Fibroblast of lung (primary cell): ENCODE data around the gene VPS51. TPM values are rescaled to one million over a fixed set of nuclear protein-coding genes. Genes with fewer than 3 reads are reported as not detected.
A peak's percentile ranks its signal among the peaks of the same experiment; 100 is the strongest.

Experiments
- DNase-seq, 2 donors: peaks; one replicate each; pipeline versions ENCODE4 v3.0.0 to v3.0.0-alpha.2; 2010; ENCODE audit warnings: low read depth in 2 of 2
- H2AFZ ChIP-seq: 2 replicates; pipeline ENCODE4 v1.5.1; 2012; ENCODE audit warnings: low read length, control low read depth, inconsistent platforms
- H3K27ac ChIP-seq: 2 replicates; pipeline ENCODE4 v1.5.1; 2011; ENCODE audit warnings: low read length, control low read depth; ENCODE audit not compliant: insufficient read depth
- H3K27me3 ChIP-seq: 2 replicates; pipeline ENCODE4 v1.5.1; 2011; ENCODE audit warnings: mild to moderate bottlenecking, low read length; ENCODE audit not compliant: control insufficient read depth, insufficient read depth
- H3K36me3 ChIP-seq: 2 replicates; pipeline ENCODE4 v1.5.1; 2011; ENCODE audit warnings: low read length; ENCODE audit not compliant: control insufficient read depth, insufficient read depth
- H3K4me1 ChIP-seq: 2 replicates; pipeline ENCODE4 v1.5.1; 2011; ENCODE audit warnings: low read length; ENCODE audit not compliant: control insufficient read depth, insufficient read depth; ENCODE audit errors: extremely low read depth
- H3K4me2 ChIP-seq: 2 replicates; pipeline ENCODE4 v1.5.1; 2011; ENCODE audit warnings: low read length, control low read depth; ENCODE audit not compliant: insufficient read depth; ENCODE audit errors: extremely low read depth
- H3K4me3 ChIP-seq, 4 experiments: fragments of 200-600 bp in 1 of 4; sonication (generic) in 1 of 4; replicated peaks in 1 of 4; 2 replicates each; pipeline ENCODE4 v1.5.1; 2011 to 2016; ENCODE audit warnings: low read length in 4 of 4, low read depth in 3 of 4, mild to moderate bottlenecking in 3 of 4, control low read depth in 2 of 4, inconsistent platforms in 1 of 4, mixed read lengths in 1 of 4; ENCODE audit not compliant: insufficient read depth in 1 of 4; ENCODE audit errors: control extremely low read depth in 1 of 4
- H3K79me2 ChIP-seq: 2 replicates; pipeline ENCODE4 v1.5.1; 2012; ENCODE audit warnings: mild to moderate bottlenecking, low read length, inconsistent platforms; ENCODE audit not compliant: control insufficient read depth, insufficient read depth
- H3K9ac ChIP-seq: 2 replicates; pipeline ENCODE4 v1.5.1; 2011; ENCODE audit warnings: mild to moderate bottlenecking, low read length, control low read depth; ENCODE audit not compliant: insufficient read depth
- H3K9me3 ChIP-seq: 2 replicates; pipeline ENCODE4 v1.5.1; 2012; ENCODE audit warnings: low read depth, low read length; ENCODE audit not compliant: control insufficient read depth, insufficient read depth
- H4K20me1 ChIP-seq: 2 replicates; pipeline ENCODE4 v1.5.1; 2011; ENCODE audit warnings: low read length; ENCODE audit not compliant: control insufficient read depth, insufficient read depth; ENCODE audit errors: extremely low read depth
- EZH2 ChIP-seq: IDR thresholded peaks from 2 replicates; pipeline ENCODE4 v1.5.1; 2012; ENCODE audit warnings: low read length, control low read depth, mild to moderate bottlenecking; ENCODE audit errors: missing control alignments
- polyA plus RNA-seq, 2 donors: library from polyadenylated mRNA; depleted of rRNA in 1 of 2; stranded (reverse) in 1 of 2; unstranded in 1 of 2; fragments of >200 nt; gene quantifications; 2 replicates each; pipeline ENCODE4 v1.2.1, GENCODE V29; 2011 to 2012; ENCODE audit warnings: missing spikeins in 1 of 2
- total RNA-seq: library from RNA; depleted of rRNA; stranded (reverse); fragments of >200 nt; gene quantifications from 2 replicates; pipeline ENCODE4 v1.2.1, GENCODE V29; 2014
- TF ChIP-seq, protein P1 (sequence below), 2 donors: IDR thresholded peaks in 1 of 2; conservative IDR thresholded peaks in 1 of 2; 1 replicate in 1 of 2; 2 replicates in 1 of 2; pipeline ENCODE4 v1.5.1; 2011 to 2012; ENCODE audit warnings: low read length in 2 of 2, control low read depth in 1 of 2, inconsistent platforms in 1 of 2, low read depth in 1 of 2, mild to moderate bottlenecking in 1 of 2

The VPS51 gene
- total and polyA plus RNA-seq, 2 donors (not counting 1 experiment from before 2014, with no cell fraction given), result 22.0 to 144 TPM

DNA sequence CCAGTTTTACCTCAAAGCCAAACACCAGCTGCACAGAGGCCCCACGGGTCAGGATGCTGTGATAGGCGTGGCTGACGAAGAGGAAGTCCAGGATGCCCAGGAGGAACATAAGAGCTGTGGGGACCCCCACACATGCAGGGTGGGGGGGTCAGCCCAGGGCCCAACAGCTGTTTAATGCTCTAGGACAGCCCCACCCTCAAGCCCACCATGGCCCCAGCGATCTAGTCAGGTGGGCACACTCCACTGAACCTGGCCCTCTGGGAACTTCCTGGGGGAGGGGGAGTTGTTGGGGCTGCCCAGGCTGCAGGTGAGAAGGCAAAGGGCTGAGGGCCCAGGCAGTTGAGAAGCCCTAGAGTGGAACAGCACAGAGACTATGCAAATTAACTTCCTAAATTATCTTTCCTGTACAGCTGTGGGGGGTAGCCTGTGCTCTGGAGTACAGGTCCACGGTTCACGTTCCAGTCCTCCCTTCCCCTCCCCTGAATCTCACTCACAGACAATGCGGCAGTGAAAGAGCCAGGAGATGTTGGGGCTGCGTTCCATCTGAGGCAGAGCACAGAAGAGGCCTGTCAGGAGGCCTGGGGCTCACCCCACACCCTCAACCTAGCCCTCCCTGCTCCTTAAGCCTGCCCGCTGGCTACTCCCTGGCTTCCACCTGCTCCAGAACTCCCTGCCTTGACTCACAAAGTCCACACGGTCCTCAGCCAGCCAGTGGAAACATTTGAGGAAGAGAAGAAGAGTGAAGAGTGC lies 36.4 kb downstream of the VPS51 start:
- Histone ChIP-seq H3K4me3 (peak overlapping the region in 1 of 4 experiments; percentile 95), H3K4me1 (peaks cover 10% of the 10 kb centered on the region), H3K27me3 (no peaks in the 10 kb centered on the region), H3K9me3 (no peaks in the 10 kb centered on the region), H2AFZ (no peak overlapping the region), H4K20me1 (no peaks in the 10 kb centered on the region), H3K4me2 (peak overlapping the region; percentile 81), H3K27ac (no peak overlapping the region), H3K9ac (no peak overlapping the region), H3K36me3 (peaks cover 31% of the 10 kb centered on the region), H3K79me2 (peaks cover 25% of the 10 kb centered on the region)
- TF ChIP-seq EZH2, result no peak
- no peak for DNase-seq

DNA sequence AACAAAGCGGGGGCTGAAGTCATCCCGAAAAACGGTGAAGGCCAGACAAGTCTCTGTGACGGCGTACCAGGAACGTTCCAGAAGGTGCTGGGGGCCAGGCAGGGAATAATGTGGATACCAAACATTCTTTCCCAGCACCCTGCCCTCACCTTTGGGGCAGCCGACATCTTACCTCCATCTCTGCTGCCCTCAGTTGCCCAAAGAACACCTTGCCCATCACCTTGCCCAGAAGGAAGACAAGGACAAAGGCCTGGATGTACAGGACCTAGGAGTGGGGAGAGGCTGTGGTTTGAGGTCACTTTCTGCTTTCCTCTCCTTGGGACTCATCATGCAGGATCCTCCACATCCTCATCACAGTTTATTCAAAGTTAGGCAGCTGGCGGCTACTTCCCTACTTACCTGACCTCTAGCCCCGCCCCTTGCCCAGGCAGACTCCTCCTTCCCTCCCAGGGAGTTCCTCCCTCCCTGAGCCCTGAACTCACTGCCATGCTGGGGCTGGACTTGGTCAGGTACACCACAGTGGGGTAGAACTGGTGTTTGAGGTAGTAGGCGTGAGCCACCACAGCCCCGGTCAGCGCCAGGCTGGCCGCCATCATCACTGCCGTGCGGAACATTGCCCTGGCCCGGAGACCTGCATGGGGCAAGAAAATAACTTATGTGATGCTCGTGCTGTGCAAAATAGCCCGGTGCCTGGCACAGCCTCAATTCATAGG lies 37.1 kb downstream of the VPS51 start:
- Histone ChIP-seq H3K79me2 (peaks cover 25% of the 10 kb centered on the region), H3K27ac (peak overlapping the region; percentile 95), H3K4me2 (peak overlapping the region; percentile 81), H3K9me3 (no peaks in the 10 kb centered on the region), H4K20me1 (no peaks in the 10 kb centered on the region), H3K9ac (peak overlapping the region; percentile 86), H3K27me3 (no peaks in the 10 kb centered on the region), H2AFZ (no peak overlapping the region), H3K4me1 (peaks cover 10% of the 10 kb centered on the region), H3K36me3 (peaks cover 26% of the 10 kb centered on the region), H3K4me3 (peak overlapping the region; percentile 78 to 95 (median 86))
- TF ChIP-seq EZH2, result no peak
- TF ChIP-seq, protein P1, sequence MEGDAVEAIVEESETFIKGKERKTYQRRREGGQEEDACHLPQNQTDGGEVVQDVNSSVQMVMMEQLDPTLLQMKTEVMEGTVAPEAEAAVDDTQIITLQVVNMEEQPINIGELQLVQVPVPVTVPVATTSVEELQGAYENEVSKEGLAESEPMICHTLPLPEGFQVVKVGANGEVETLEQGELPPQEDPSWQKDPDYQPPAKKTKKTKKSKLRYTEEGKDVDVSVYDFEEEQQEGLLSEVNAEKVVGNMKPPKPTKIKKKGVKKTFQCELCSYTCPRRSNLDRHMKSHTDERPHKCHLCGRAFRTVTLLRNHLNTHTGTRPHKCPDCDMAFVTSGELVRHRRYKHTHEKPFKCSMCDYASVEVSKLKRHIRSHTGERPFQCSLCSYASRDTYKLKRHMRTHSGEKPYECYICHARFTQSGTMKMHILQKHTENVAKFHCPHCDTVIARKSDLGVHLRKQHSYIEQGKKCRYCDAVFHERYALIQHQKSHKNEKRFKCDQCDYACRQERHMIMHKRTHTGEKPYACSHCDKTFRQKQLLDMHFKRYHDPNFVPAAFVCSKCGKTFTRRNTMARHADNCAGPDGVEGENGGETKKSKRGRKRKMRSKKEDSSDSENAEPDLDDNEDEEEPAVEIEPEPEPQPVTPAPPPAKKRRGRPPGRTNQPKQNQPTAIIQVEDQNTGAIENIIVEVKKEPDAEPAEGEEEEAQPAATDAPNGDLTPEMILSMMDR (conservative IDR thresholded peaks at IDR 0.05 in 1 of 2, IDR thresholded peaks at IDR 0.05 in 1 of 2; ENCODE audit: low read depth in 1 of 2, low read length in 2 of 2), result no peak
- DNase-seq, result no peak

DNA sequence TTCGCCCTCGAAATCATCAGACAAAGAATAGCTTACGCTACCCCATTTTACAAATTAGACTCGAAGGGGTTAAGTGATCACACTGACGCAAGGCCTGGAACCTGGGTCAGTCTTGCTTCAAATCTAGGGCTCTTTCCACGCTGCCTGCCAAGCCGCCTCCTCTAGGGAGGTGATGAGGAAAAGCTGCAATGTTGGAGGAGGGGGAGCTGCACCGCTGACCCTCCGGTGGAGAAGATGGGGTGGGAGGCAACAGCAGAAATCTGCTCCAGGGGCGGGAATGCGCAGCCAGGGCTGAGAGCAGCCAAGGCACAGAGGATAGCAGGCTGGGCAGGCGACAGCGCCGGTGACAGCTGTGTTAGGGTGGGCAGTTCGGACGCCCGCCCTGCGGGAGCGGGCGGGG lies 37.7 kb downstream of the VPS51 start:
- H3K27ac ChIP-seq, result peak overlapping the region; percentile 95
- no peaks in the 10 kb centered on the region for H3K9me3 ChIP-seq
- peaks cover 10% of the 10 kb centered on the region for H3K4me1 ChIP-seq
- TF ChIP-seq EZH2, result no peak
- TF ChIP-seq, protein P1 (conservative IDR thresholded peaks at IDR 0.05 in 1 of 2, IDR thresholded peaks at IDR 0.05 in 1 of 2; ENCODE audit: low read depth in 1 of 2, low read length in 2 of 2), result no peak
- H3K9ac ChIP-seq, result peak overlapping the region; percentile 86
- H2AFZ ChIP-seq, result no peak overlapping the region
- peak overlapping the region; percentile 78 to 95 (median 86) for H3K4me3 ChIP-seq
- no peaks in the 10 kb centered on the region for H4K20me1 ChIP-seq
- peak in 1 of 2 donors; percentile 39 for DNase-seq
- peak overlapping the region; percentile 81 for H3K4me2 ChIP-seq
- H3K79me2 ChIP-seq, result peaks cover 25% of the 10 kb centered on the region
- H3K36me3 ChIP-seq, result peaks cover 25% of the 10 kb centered on the region
- H3K27me3 ChIP-seq, result no peaks in the 10 kb centered on the region
